SK-N-SH (cell line): ENCODE measurements around the gene APBB3. TPM values are rescaled to one million over a fixed set of nuclear protein-coding genes. Genes with fewer than 3 reads are reported as not detected.

Experiments
- CTCF ChIA-PET: fragments of 300-600, 350-600 bp; formaldehyde crosslinking; extraction: SDS; loops from one replicate; lab custom pipeline; 2021; lab: Yijun Ruan, JAX
- POLR2A ChIA-PET: fragments of 350-600 bp; sonication (Branson Sonifier 250); formaldehyde crosslinking; extraction: SDS; loops from one replicate; lab custom pipeline; 2020; ENCODE audit warnings: antibody characterized with exemption, inconsistent platforms; lab: Yijun Ruan, JAX
- DNase-seq: peaks from one replicate; pipeline ENCODE4 v3.0.0; 2012
- H2AFZ ChIP-seq: fragments of 200-600 bp; sonication (generic); 2 replicates; pipeline ENCODE4 v1.8.1; 2016; ENCODE audit warnings: antibody characterized with exemption, mild to moderate bottlenecking, low read depth
- H3F3A ChIP-seq: fragments of 200-600 bp; sonication (generic); replicated peaks from 2 replicates; pipeline ENCODE3; 2016; ENCODE audit warnings: antibody characterized with exemption, mild to moderate bottlenecking; ENCODE audit not compliant: insufficient read depth
- H3K27ac ChIP-seq, 2 experiments: fragments of 200-500 bp in 1 of 2; fragments of 200-600 bp in 1 of 2; sonication (Bioruptor generic) in 1 of 2; sonication (generic), shearing (Covaris generic) in 1 of 2; 2 replicates each; pipeline versions ENCODE4 v1.5.1 to v1.6.1; 2014 to 2016; ENCODE audit warnings: low read depth in 2 of 2, inconsistent platforms in 1 of 2, low read length in 1 of 2, mild to moderate bottlenecking in 1 of 2, mixed read lengths in 1 of 2
- H3K27me3 ChIP-seq: fragments of 200-600 bp; sonication (generic), shearing (Covaris generic); 2 replicates; pipeline ENCODE4 v1.6.1; 2016; ENCODE audit warnings: mixed run types; ENCODE audit not compliant: insufficient read depth
- H3K36me3 ChIP-seq, 2 experiments: fragments of 200-500 bp in 1 of 2; fragments of 200-600 bp in 1 of 2; sonication (Bioruptor generic) in 1 of 2; sonication (generic) in 1 of 2; replicated peaks in 1 of 2; 2 replicates each; pipeline versions ENCODE3 to v1.5.1; 2014 to 2016; ENCODE audit warnings: low read length in 1 of 2, mild to moderate bottlenecking in 1 of 2; ENCODE audit not compliant: insufficient read depth in 2 of 2, control insufficient read depth in 1 of 2
- H3K4me1 ChIP-seq, 2 experiments: fragments of 200-500 bp in 1 of 2; fragments of 200-600 bp in 1 of 2; sonication (Bioruptor generic) in 1 of 2; sonication (generic), shearing (Covaris generic) in 1 of 2; 2 replicates each; pipeline versions ENCODE4 v1.5.1 to v1.6.1; 2014 to 2016; ENCODE audit warnings: low read depth in 1 of 2, low read length in 1 of 2, mixed run types in 1 of 2; ENCODE audit not compliant: insufficient read depth in 2 of 2, control insufficient read depth in 1 of 2
- H3K4me2 ChIP-seq: fragments of 200-600 bp; sonication (generic), shearing (Covaris generic); 2 replicates; pipeline ENCODE4 v1.6.1; 2017; ENCODE audit warnings: mixed run types
- H3K4me3 ChIP-seq, 2 experiments: fragments of 200-500 bp in 1 of 2; fragments of 200-600 bp in 1 of 2; sonication (Bioruptor generic) in 1 of 2; sonication (generic), shearing (Covaris generic) in 1 of 2; 2 replicates each; pipeline versions ENCODE4 v1.5.1 to v1.8.1; 2014 to 2016; ENCODE audit warnings: low read depth in 2 of 2, inconsistent platforms in 1 of 2, low read length in 1 of 2, mild to moderate bottlenecking in 1 of 2, mixed read lengths in 1 of 2, moderate library complexity in 1 of 2
- H3K79me2 ChIP-seq: fragments of 200-600 bp; sonication (generic); 2 replicates; pipeline ENCODE4 v1.8.1; 2017; ENCODE audit warnings: mild to moderate bottlenecking; ENCODE audit not compliant: insufficient read depth
- H3K9ac ChIP-seq: fragments of 200-600 bp; sonication (generic); 2 replicates; pipeline ENCODE4 v1.6.1; 2017; ENCODE audit warnings: mixed run types
- H3K9me2 ChIP-seq: fragments of 200-600 bp; sonication (generic); 2 replicates; pipeline ENCODE4 v1.6.1; 2017; ENCODE audit warnings: mixed run types
- H3K9me3 ChIP-seq: fragments of 200-600 bp; sonication (generic); 2 replicates; pipeline ENCODE4 v1.6.1; 2017; ENCODE audit warnings: mixed run types, mild to moderate bottlenecking, moderate library complexity
- H4K20me1 ChIP-seq: fragments of 200-600 bp; sonication (generic); 2 replicates; pipeline ENCODE4 v1.6.1; 2017; ENCODE audit warnings: mild to moderate bottlenecking, mixed run types; ENCODE audit not compliant: insufficient read depth
- CHD2 ChIP-seq: fragments of 150-350 bp; IDR thresholded peaks from 2 replicates; pipeline ENCODE4 v1.6.1; 2018; ENCODE audit warnings: low read length; ENCODE audit not compliant: partially characterized antibody
- FOSL2 ChIP-seq: IDR thresholded peaks from 2 replicates; pipeline ENCODE4 v1.4.0; 2012; ENCODE audit warnings: low read depth, mild to moderate bottlenecking, moderate library complexity, borderline replicate concordance
- FOXM1 ChIP-seq: IDR thresholded peaks from 2 replicates; pipeline ENCODE4 v1.4.0; 2012; ENCODE audit warnings: low read depth, mild to moderate bottlenecking
- GATA2 ChIP-seq: sonication (generic); formaldehyde crosslinking; IDR thresholded peaks from 2 replicates; pipeline ENCODE4 v1.5.0; 2020; ENCODE audit warnings: mild to moderate bottlenecking, missing genetic modification reagents
- JUND ChIP-seq: IDR thresholded peaks from 2 replicates; pipeline ENCODE4 v1.4.0; 2012
- MEF2A ChIP-seq: IDR thresholded peaks from 2 replicates; pipeline ENCODE4 v1.4.0; 2012; ENCODE audit warnings: low read depth, borderline replicate concordance
- MXI1 ChIP-seq: IDR thresholded peaks from 2 replicates; pipeline ENCODE4 v1.6.1; 2012; ENCODE audit warnings: mild to moderate bottlenecking, low read depth, low read length, improper control_type of control experiment
- NFIC ChIP-seq: IDR thresholded peaks from 2 replicates; pipeline ENCODE4 v1.4.0; 2012; ENCODE audit warnings: borderline replicate concordance
- RXRA ChIP-seq: IDR thresholded peaks from 2 replicates; pipeline ENCODE4 v1.4.0; 2012; ENCODE audit warnings: low read depth, mild to moderate bottlenecking, borderline replicate concordance
- SMC3 ChIP-seq: IDR thresholded peaks from 2 replicates; pipeline ENCODE4 v1.6.1; 2012; ENCODE audit warnings: low read depth, low read length, improper control_type of control experiment
- TCF12 ChIP-seq: IDR thresholded peaks from 2 replicates; pipeline ENCODE4 v1.4.0; 2012
- YY1 ChIP-seq: IDR thresholded peaks from 2 replicates; pipeline ENCODE4 v1.4.0; 2012; ENCODE audit warnings: low read depth, mild to moderate bottlenecking
- ZBTB33 ChIP-seq: IDR thresholded peaks from 2 replicates; pipeline ENCODE4 v1.4.0; 2012; ENCODE audit warnings: low read depth, borderline replicate concordance
- WGBS: methylation state at CpG from one replicate; pipeline ENCODE4 v1.1.6; 2017; ENCODE audit warnings: low lambda C conversion rate; 5-methylcytosine and 5-hydroxymethylcytosine counted together
- polyA plus RNA-seq, 3 experiments: library from polyadenylated mRNA; depleted of rRNA; stranded (reverse); fragments of >200 nt; gene quantifications; 2 replicates each; pipeline ENCODE4 v1.2.3, GENCODE V29; 2012
- TF ChIP-seq, protein P1 (sequence below): IDR thresholded peaks from 2 replicates; pipeline ENCODE4 v1.4.0; 2012; ENCODE audit warnings: low read depth, borderline replicate concordance
- TF ChIP-seq, protein P2 (sequence below): IDR thresholded peaks from 2 replicates; pipeline ENCODE4; 2012
- TF ChIP-seq, protein P3 (sequence below): IDR thresholded peaks from 2 replicates; pipeline ENCODE4 v1.6.1; 2012; ENCODE audit warnings: mild to moderate bottlenecking, low read depth, low read length, moderate library complexity

APBB3 gene
- polyA plus RNA-seq, 1 of the 3 experiments (the other 2 are of a cell fraction): 36.0 TPM

GRCh38 chr5:140565780-140566095, 1.3 kb upstream of the APBB3 start (continued):
- TF ChIP-seq FOXM1 (no peak), YY1 (no peak)
- TF ChIP-seq, protein P1, sequence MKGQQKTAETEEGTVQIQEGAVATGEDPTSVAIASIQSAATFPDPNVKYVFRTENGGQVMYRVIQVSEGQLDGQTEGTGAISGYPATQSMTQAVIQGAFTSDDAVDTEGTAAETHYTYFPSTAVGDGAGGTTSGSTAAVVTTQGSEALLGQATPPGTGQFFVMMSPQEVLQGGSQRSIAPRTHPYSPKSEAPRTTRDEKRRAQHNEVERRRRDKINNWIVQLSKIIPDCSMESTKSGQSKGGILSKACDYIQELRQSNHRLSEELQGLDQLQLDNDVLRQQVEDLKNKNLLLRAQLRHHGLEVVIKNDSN: no peak

- TF ChIP-seq JUND: no peak
- no peak for TF ChIP-seq SMC3
- TF ChIP-seq CHD2: no peak
- TF ChIP-seq, protein P2, sequence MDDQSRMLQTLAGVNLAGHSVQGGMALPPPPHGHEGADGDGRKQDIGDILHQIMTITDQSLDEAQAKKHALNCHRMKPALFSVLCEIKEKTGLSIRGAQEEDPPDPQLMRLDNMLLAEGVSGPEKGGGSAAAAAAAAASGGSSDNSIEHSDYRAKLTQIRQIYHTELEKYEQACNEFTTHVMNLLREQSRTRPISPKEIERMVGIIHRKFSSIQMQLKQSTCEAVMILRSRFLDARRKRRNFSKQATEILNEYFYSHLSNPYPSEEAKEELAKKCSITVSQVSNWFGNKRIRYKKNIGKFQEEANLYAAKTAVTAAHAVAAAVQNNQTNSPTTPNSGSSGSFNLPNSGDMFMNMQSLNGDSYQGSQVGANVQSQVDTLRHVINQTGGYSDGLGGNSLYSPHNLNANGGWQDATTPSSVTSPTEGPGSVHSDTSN: no peak
- no peak for TF ChIP-seq FOXM1
- TF ChIP-seq FOSL2: no peak
- no peak for TF ChIP-seq GATA2
- TF ChIP-seq MXI1: no peak
- TF ChIP-seq ZBTB33: no peak
- TF ChIP-seq, protein P3, sequence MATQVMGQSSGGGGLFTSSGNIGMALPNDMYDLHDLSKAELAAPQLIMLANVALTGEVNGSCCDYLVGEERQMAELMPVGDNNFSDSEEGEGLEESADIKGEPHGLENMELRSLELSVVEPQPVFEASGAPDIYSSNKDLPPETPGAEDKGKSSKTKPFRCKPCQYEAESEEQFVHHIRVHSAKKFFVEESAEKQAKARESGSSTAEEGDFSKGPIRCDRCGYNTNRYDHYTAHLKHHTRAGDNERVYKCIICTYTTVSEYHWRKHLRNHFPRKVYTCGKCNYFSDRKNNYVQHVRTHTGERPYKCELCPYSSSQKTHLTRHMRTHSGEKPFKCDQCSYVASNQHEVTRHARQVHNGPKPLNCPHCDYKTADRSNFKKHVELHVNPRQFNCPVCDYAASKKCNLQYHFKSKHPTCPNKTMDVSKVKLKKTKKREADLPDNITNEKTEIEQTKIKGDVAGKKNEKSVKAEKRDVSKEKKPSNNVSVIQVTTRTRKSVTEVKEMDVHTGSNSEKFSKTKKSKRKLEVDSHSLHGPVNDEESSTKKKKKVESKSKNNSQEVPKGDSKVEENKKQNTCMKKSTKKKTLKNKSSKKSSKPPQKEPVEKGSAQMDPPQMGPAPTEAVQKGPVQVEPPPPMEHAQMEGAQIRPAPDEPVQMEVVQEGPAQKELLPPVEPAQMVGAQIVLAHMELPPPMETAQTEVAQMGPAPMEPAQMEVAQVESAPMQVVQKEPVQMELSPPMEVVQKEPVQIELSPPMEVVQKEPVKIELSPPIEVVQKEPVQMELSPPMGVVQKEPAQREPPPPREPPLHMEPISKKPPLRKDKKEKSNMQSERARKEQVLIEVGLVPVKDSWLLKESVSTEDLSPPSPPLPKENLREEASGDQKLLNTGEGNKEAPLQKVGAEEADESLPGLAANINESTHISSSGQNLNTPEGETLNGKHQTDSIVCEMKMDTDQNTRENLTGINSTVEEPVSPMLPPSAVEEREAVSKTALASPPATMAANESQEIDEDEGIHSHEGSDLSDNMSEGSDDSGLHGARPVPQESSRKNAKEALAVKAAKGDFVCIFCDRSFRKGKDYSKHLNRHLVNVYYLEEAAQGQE: no peak
- no peak for TF ChIP-seq TCF12
- TF ChIP-seq MEF2A: no peak
- no peak for TF ChIP-seq RXRA
- no peak for TF ChIP-seq NFIC
- H3K79me2 ChIP-seq: peaks cover 28% of the 10 kb centered on the region
- CTCF ChIA-PET: interaction anchor here (1.1 to 1.4 kb wide), 5 partner anchors 9 to 153 kb away, joined by 3 to 5 read pairs (median 3); no protein-coding TSS in a partner anchor
- POLR2A ChIA-PET: interaction anchor here (1.4 kb wide), 1 partner anchor 16 kb away, joined by 4 read pairs; no protein-coding TSS in a partner anchor
- H3K9ac ChIP-seq: peak overlapping the region; percentile 80
- H3K36me3 ChIP-seq: peaks cover 8 to 39% of the 10 kb centered on the region in 2 experiments
- no peaks in the 10 kb centered on the region for H3K27me3 ChIP-seq
- peak overlapping the region; percentile 82 to 90 for H3K27ac ChIP-seq
- peak overlapping the region; percentile 85 to 97 for H3K4me3 ChIP-seq
- peaks cover 5% of the 10 kb centered on the region for H3F3A ChIP-seq
- WGBS: 1% methylated on average over 13 of the region's 13 CpGs
- no peaks in the 10 kb centered on the region for H3K9me2 ChIP-seq
- DNase-seq: no peak
- H4K20me1 ChIP-seq: no peaks in the 10 kb centered on the region
- H3K9me3 ChIP-seq: no peaks in the 10 kb centered on the region
- peak overlapping the region; percentile 77 for H3K4me2 ChIP-seq
- peak overlapping the region; percentile 76 for H2AFZ ChIP-seq
- peaks cover 3 to 20% of the 10 kb centered on the region in 2 experiments; a peak in 1 of 4 replicates for H3K4me1 ChIP-seq
Measured at GRCh38 chr5:140565024-140565779, 804 bp upstream of the APBB3 start.
